Stimulated activated CD8-positive, alpha-beta memory T cell treated with anti-CD3 and anti-CD28 coated beads, Interleukin-4, amount 100 ng/mL, for 48 hours (primary cell): ENCODE measurements around the gene OR5AL1.
"Not testable (repeated sequence)": the region's sequence is repeated elsewhere in the genome, so short reads cannot be mapped to it uniquely, and the experiment has no call there.

Experiments used
- DNase-seq: peaks from one replicate; pipeline ENCODE4 v3.0.0-alpha.2; 2020

The OR5AL1 gene

GRCh38 chr11:56412396-56412795, at the start of gene OR5AL1:
Gene OR5AL1, plus strand, starts transcription at chr11:56412696.
- no peak for DNase-seq

- no peak for DNase-seq
These were observed 37.2 kb upstream of the OR5AL1 start, which contains the start of gene OR8U1 for GRCh38 chr11:56375324-56375723. Gene OR8U1, plus strand, starts transcription at chr11:56375624. Its CDS starts 0 bp downstream, at chr11:56375624.

DNA sequence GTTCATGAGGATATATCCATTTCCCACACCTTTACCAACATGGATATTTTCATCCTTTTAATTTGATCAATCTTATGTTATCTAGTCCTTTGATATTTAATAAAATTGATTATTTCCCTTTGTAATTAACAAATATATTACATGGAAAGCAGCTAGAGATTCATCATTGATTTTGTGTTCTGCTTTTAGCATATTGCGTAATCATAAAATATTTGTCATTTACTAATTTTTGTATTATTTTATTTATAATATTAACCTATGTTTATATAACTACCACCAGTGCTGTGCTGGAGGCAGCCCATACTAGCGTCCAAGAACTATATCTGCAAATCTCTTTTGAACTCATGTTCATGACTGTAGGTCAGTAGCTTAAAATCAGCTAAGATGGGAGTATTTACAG, 32.4 kb upstream of the OR5AL1 start:
- no peak for DNase-seq

- DNase-seq, result no peak
These were observed 18.1 kb upstream of the OR5AL1 start for GRCh38 chr11:56394381-56394780.

GRCh38 chr11:56396047-56396446, 16.4 kb upstream of the OR5AL1 start:
- DNase-seq, result no peak

GRCh38 chr11:56401858-56402461, 10.5 kb upstream of the OR5AL1 start:
- DNase-seq, result not testable (repeated sequence)

DNA sequence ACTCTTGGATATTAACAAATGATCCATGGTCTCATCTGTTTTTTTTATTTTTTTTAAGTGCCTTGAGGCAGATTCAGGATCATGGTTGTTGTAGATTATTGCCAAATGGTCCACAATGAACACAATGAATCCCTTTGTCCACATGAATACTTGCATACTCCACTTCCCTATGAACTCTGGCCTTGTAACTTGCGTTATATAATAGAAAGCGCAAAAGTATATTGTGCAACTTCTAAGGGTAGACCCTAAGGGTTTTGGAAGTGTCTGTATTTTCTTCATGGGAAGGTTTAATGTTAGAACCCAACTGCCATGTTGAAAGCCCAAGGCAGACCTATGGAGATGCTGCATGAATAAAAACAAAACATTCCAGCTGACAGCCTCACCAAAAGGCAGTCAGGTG, 8.1 kb upstream of the OR5AL1 start:
- DNase-seq, result no peak

GRCh38 chr11:56410801-56411200, 1.7 kb upstream of the OR5AL1 start:
- DNase-seq, result no peak

- DNase-seq, result no peak
These were observed 41.0 kb downstream of the OR5AL1 start for GRCh38 chr11:56453521-56453920.

- no peak for DNase-seq
These were observed 44.6 kb downstream of the OR5AL1 start for GRCh38 chr11:56457076-56457475.
